Endothelial cell of umbilical vein (primary cell): ENCODE results near the gene NXN. TPM values are rescaled to one million over a fixed set of nuclear protein-coding genes. Genes with fewer than 3 reads are reported as not detected.
A peak's percentile ranks its signal among the peaks of the same experiment; 100 is the strongest.

ENCODE experiments used
- BruUV-seq: library from RNA; stranded (reverse); fragments of 400-500 nt; replicated peaks from 2 replicates; lab custom pipeline; 2021; lab: Mats Ljungman, UMichigan
- CTCF ChIA-PET: fragments of 300-600, 350-600 bp; sonication (Branson Sonifier 250); formaldehyde crosslinking; loops from one replicate; lab custom pipeline; 2021; ENCODE audit warnings: antibody characterized with exemption, inconsistent platforms; lab: Charles Lee
- POLR2A ChIA-PET: fragments of 300-600, 350-600 bp; sonication (Branson Sonifier 250); formaldehyde crosslinking; loops from one replicate; lab custom pipeline; 2021; ENCODE audit warnings: antibody characterized with exemption, inconsistent platforms; lab: Charles Lee
- DNase-seq: peaks from one replicate; pipeline ENCODE4 v3.0.0-alpha.2; 2011; ENCODE audit warnings: low read depth, low spot score
- FAIRE-seq: peaks from 2 replicates; lab custom pipeline; 2011; peaks lifted over from hg19 to GRCh38; lab: Jason Lieb, UNC
- H2AFZ ChIP-seq: 2 replicates; pipeline ENCODE4 v1.6.0; 2012; ENCODE audit warnings: low read depth, low read length, control low read depth, inconsistent platforms
- H3K27ac ChIP-seq: 2 replicates; pipeline ENCODE4 v1.5.1; 2011; ENCODE audit warnings: low read depth, mild to moderate bottlenecking, control low read depth, low read length, moderate library complexity; ENCODE audit not compliant: insufficient read depth
- H3K27me3 ChIP-seq, 2 experiments: 2 replicates each; pipeline versions ENCODE4 v1.6.0 to v1.6.1; 2011; ENCODE audit warnings: low read length in 2 of 2, mixed read lengths in 1 of 2; ENCODE audit not compliant: control insufficient read depth in 2 of 2, insufficient read depth in 2 of 2
- H3K36me3 ChIP-seq, 2 experiments: 2 replicates in 1 of 2; 3 replicates in 1 of 2; pipeline ENCODE4 v1.5.1; 2011; ENCODE audit warnings: low read length in 2 of 2, mild to moderate bottlenecking in 1 of 2, moderate library complexity in 1 of 2; ENCODE audit not compliant: control insufficient read depth in 2 of 2, insufficient read depth in 2 of 2; ENCODE audit errors: extremely low read depth in 1 of 2
- H3K4me1 ChIP-seq: 3 replicates; pipeline ENCODE4 v1.5.1; 2011; ENCODE audit warnings: mild to moderate bottlenecking, low read length; ENCODE audit not compliant: control insufficient read depth, insufficient read depth; ENCODE audit errors: extremely low read depth
- H3K4me2 ChIP-seq: 2 replicates; pipeline ENCODE4 v1.6.1; 2011; ENCODE audit warnings: low read length, control low read depth, mixed read lengths; ENCODE audit not compliant: insufficient read depth
- H3K4me3 ChIP-seq, 3 experiments: fragments of 200-600 bp in 1 of 3; sonication (generic), shearing (Covaris generic) in 1 of 3; replicated peaks in 1 of 3; 2 replicates each; pipeline ENCODE4 v1.5.1; 2011 to 2016; ENCODE audit warnings: control low read depth in 3 of 3, low read length in 3 of 3, mild to moderate bottlenecking in 2 of 3, inconsistent platforms in 1 of 3, low read depth in 1 of 3, moderate library complexity in 1 of 3; ENCODE audit not compliant: insufficient read depth in 1 of 3
- H3K79me2 ChIP-seq: 2 replicates; pipeline ENCODE4 v1.6.0; 2012; ENCODE audit warnings: low read length, inconsistent platforms; ENCODE audit not compliant: control insufficient read depth, insufficient read depth
- H3K9ac ChIP-seq: replicated peaks from 2 replicates; pipeline ENCODE3; 2011; ENCODE audit warnings: low read length, control low read depth; ENCODE audit not compliant: insufficient read depth; ENCODE audit errors: extremely low read depth
- H3K9me1 ChIP-seq: replicated peaks from 3 replicates; pipeline ENCODE4 v1.6.0; 2011; ENCODE audit warnings: mild to moderate bottlenecking, low read length; ENCODE audit not compliant: control insufficient read depth, insufficient read depth; ENCODE audit errors: extremely low read depth
- H3K9me3 ChIP-seq: replicated peaks from 2 replicates; pipeline ENCODE4 v1.5.1; 2012; ENCODE audit warnings: low read length, inconsistent platforms; ENCODE audit not compliant: control insufficient read depth, insufficient read depth
- H4K20me1 ChIP-seq: replicated peaks from 2 replicates; pipeline ENCODE3; 2011; ENCODE audit warnings: mild to moderate bottlenecking, low read length; ENCODE audit not compliant: control insufficient read depth, insufficient read depth; ENCODE audit errors: extremely low read depth
- CTCF ChIP-seq, 2 donors: IDR thresholded peaks; 1 replicate in 1 of 2; 2 replicates in 1 of 2; pipeline ENCODE4 v1.5.1; 2011; ENCODE audit warnings: low read length in 2 of 2, mild to moderate bottlenecking in 2 of 2, moderate library complexity in 2 of 2, control low read depth in 1 of 2, inconsistent platforms in 1 of 2, low read depth in 1 of 2; ENCODE audit not compliant: insufficient read depth in 1 of 2; ENCODE audit errors: extremely low read depth in 1 of 2
- FOS ChIP-seq: IDR thresholded peaks from 2 replicates; pipeline ENCODE4 v1.6.1; 2011; ENCODE audit warnings: mild to moderate bottlenecking, low read length, moderate library complexity, borderline replicate concordance; ENCODE audit not compliant: insufficient read depth
- JUN ChIP-seq: IDR thresholded peaks from 2 replicates; pipeline ENCODE4 v1.6.1; 2011; ENCODE audit warnings: borderline replicate concordance, low read depth; ENCODE audit not compliant: insufficient read length, insufficient read depth
- POLR2AphosphoS5 ChIP-seq: IDR thresholded peaks from 2 replicates; pipeline ENCODE4 v1.6.1; 2012; ENCODE audit warnings: low read depth, mild to moderate bottlenecking, control low read depth, low read length, moderate library complexity; ENCODE audit not compliant: insufficient read depth
- dilution Hi-C: fragments of 300-500 bp; cut with MboI; formaldehyde crosslinking; loops from one replicate; pipeline ENCODE4 v1.15.0; 2019; ENCODE audit warnings: low sequenced_read_pairs; ENCODE audit not compliant: extremely low pct_ligation_motif_present
- intact Hi-C: fragments of 100-400 bp; cut with micrococcal nuclease; formaldehyde crosslinking; loops from one replicate; pipeline ENCODE4 v1.10.0; 2022
- polyA plus RNA-seq, 4 experiments: library from polyadenylated mRNA; depleted of rRNA in 3 of 4; stranded (reverse) in 3 of 4; unstranded in 1 of 4; fragments of >200 nt; gene quantifications; 2 replicates each; pipeline versions ENCODE4 v1.2.1 to v1.2.3, GENCODE V29; 2011 to 2012; ENCODE audit warnings: missing spikeins in 1 of 4
- total RNA-seq: library from RNA; stranded (reverse); gene quantifications from 2 replicates; pipeline ENCODE4 v1.2.3, GENCODE V29; 2021

NXN gene
- total and polyA plus RNA-seq, 2 donors (not counting 3 experiments of a cell fraction or from before 2014, with no cell fraction given): 69.5 to 77.3 TPM

- Histone ChIP-seq H3K4me3 (peak overlapping the region in 1 of 3 experiments; percentile 37), H3K36me3 (no peaks in the 10 kb centered on the region), H3K9me1 (no peaks in the 10 kb centered on the region), H3K4me1 (peaks cover 23% of the 10 kb centered on the region), H3K79me2 (no peaks in the 10 kb centered on the region), H3K27ac (peak overlapping the region; percentile 76), H3K4me2 (peak overlapping the region; percentile 85), H2AFZ (peak overlapping the region; percentile 86), H3K9ac (peak overlapping the region; percentile 55), H4K20me1 (no peaks in the 10 kb centered on the region), H3K27me3 (no peaks in the 10 kb centered on the region), H3K9me3 (no peaks in the 10 kb centered on the region)
- CTCF ChIA-PET: interaction anchor here (1.1 to 3.9 kb wide), 4 partner anchors 11 to 62 kb away, joined by 3 to 18 read pairs (median 9); partner anchors contain the start of gene NXN
- TF ChIP-seq CTCF (IDR thresholded peaks at IDR 0.05; ENCODE audit: extremely low read depth in 1 of 2, insufficient read depth in 1 of 2, low read depth in 1 of 2, low read length in 2 of 2) (no peak), POLR2AphosphoS5 (no peak), FOS (no peak)
- peak; percentile 47 for DNase-seq
- FAIRE-seq: peak; percentile 55
- intact Hi-C loops: loop anchor here (5.0 kb wide), 1 partner anchor 35 kb away; no protein-coding TSS in a partner anchor
- BruUV-seq: no TSS peak
- dilution Hi-C loops: no loop called here
- POLR2A ChIA-PET: no interaction called here
These were observed 62.2 kb downstream of the NXN start for GRCh38 chr17:917391-917811.

- no peak for FAIRE-seq
- POLR2A ChIA-PET: no interaction called here
These were observed 63.3 kb downstream of the NXN start for GRCh38 chr17:916315-916714.

More at GRCh38 chr17:916315-916714, 63.3 kb downstream of the NXN start:
- DNase-seq: no peak
- no peaks in the 10 kb centered on the region for H3K27me3 ChIP-seq
- H4K20me1 ChIP-seq: no peaks in the 10 kb centered on the region
- no peaks in the 10 kb centered on the region for H3K9me1 ChIP-seq
- CTCF ChIA-PET: interaction anchor here (1.3 to 3.9 kb wide), 6 partner anchors 12 to 65 kb away, joined by 4 to 18 read pairs (median 10); no protein-coding TSS in a partner anchor
- H2AFZ ChIP-seq: peak overlapping the region; percentile 25
- no peaks in the 10 kb centered on the region for H3K36me3 ChIP-seq
- intact Hi-C loops: loop anchor here (5.0 kb wide), 1 partner anchor 36 kb away; no protein-coding TSS in a partner anchor
- no TSS peak for BruUV-seq
- H3K79me2 ChIP-seq: no peaks in the 10 kb centered on the region
- dilution Hi-C loops: no loop called here
- peak overlapping the region; percentile 48 for H3K4me2 ChIP-seq
- peaks cover 26% of the 10 kb centered on the region for H3K4me1 ChIP-seq
- H3K27ac ChIP-seq: peak overlapping the region; percentile 79
- peak overlapping the region; percentile 69 for H3K9ac ChIP-seq
- TF ChIP-seq CTCF (IDR thresholded peaks at IDR 0.05; ENCODE audit: extremely low read depth in 1 of 2, insufficient read depth in 1 of 2, low read depth in 1 of 2, low read length in 2 of 2): peak; percentile 10 to 20
- no peak for TF ChIP-seq JUN
- H3K4me3 ChIP-seq: no peak overlapping the region
- no peaks in the 10 kb centered on the region for H3K9me3 ChIP-seq
